Measurements from ENCODE around the gene GAB1.

GRCh38 chr4:143403553-143403820, 66.8 kb downstream of the GAB1 start:
- TF ChIP-seq, protein P1, sequence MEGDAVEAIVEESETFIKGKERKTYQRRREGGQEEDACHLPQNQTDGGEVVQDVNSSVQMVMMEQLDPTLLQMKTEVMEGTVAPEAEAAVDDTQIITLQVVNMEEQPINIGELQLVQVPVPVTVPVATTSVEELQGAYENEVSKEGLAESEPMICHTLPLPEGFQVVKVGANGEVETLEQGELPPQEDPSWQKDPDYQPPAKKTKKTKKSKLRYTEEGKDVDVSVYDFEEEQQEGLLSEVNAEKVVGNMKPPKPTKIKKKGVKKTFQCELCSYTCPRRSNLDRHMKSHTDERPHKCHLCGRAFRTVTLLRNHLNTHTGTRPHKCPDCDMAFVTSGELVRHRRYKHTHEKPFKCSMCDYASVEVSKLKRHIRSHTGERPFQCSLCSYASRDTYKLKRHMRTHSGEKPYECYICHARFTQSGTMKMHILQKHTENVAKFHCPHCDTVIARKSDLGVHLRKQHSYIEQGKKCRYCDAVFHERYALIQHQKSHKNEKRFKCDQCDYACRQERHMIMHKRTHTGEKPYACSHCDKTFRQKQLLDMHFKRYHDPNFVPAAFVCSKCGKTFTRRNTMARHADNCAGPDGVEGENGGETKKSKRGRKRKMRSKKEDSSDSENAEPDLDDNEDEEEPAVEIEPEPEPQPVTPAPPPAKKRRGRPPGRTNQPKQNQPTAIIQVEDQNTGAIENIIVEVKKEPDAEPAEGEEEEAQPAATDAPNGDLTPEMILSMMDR (IDR thresholded peaks at IDR 0.05; ENCODE audit: insufficient read depth, low read length, poor library complexity, severe bottlenecking): no peak
- no peak for TF ChIP-seq EZH2phosphoT487 (conservative IDR thresholded peaks at IDR 0.05; ENCODE audit: low read length)

Data from SU-DHL-6 (cell line).